Measurements from ENCODE around the gene FUT2.

Gene FUT2

GRCh38 chr19:48731452-48731851 is 35.7 kb downstream of the FUT2 start:
- no peaks in the 10 kb centered on the region for H3K9me3 ChIP-seq (ENCODE audit: control insufficient read depth in 2 of 2, low read length in 2 of 2)
- H3K36me3 ChIP-seq (ENCODE audit: control insufficient read depth in 2 of 2, insufficient read depth in 2 of 2, low read length in 2 of 2), result peaks cover 0 to 2% of the 10 kb centered on the region in 2 donors
- H3K9ac ChIP-seq (ENCODE audit: low read length in 2 of 2), result no peak overlapping the region
- H3K4me3 ChIP-seq (ENCODE audit: low read length in 2 of 2), result no peak overlapping the region
- H3K27ac ChIP-seq (ENCODE audit: low read length), result no peak overlapping the region
- peaks cover 3 to 13% of the 10 kb centered on the region in 2 donors for H3K27me3 ChIP-seq (ENCODE audit: control insufficient read depth in 1 of 2, insufficient read depth in 2 of 2, low read length in 2 of 2)
- H3K4me1 ChIP-seq (ENCODE audit: control insufficient read depth, insufficient read depth, low read length), result peaks cover 4% of the 10 kb centered on the region

GRCh38 chr19:48734625-48735024 is 38.9 kb downstream of the FUT2 start:
- Histone ChIP-seq H3K4me1 (ENCODE audit: control insufficient read depth, insufficient read depth, low read length) (peaks cover 12% of the 10 kb centered on the region), H3K36me3 (ENCODE audit: control insufficient read depth in 2 of 2, insufficient read depth in 2 of 2, low read length in 2 of 2) (no peaks in the 10 kb centered on the region), H3K27me3 (ENCODE audit: control insufficient read depth in 1 of 2, insufficient read depth in 2 of 2, low read length in 2 of 2) (peaks cover 3 to 14% of the 10 kb centered on the region in 2 donors), H3K27ac (ENCODE audit: low read length) (no peak overlapping the region), H3K4me3 (ENCODE audit: low read length in 2 of 2) (no peak overlapping the region), H3K9me3 (ENCODE audit: control insufficient read depth in 2 of 2, low read length in 2 of 2) (no peaks in the 10 kb centered on the region), H3K9ac (ENCODE audit: low read length in 2 of 2) (no peak overlapping the region)

GRCh38 chr19:48735031-48735615 is 39.4 kb downstream of the FUT2 start:
- H3K4me1 ChIP-seq (ENCODE audit: control insufficient read depth, insufficient read depth, low read length), result peaks cover 12% of the 10 kb centered on the region
- peaks cover 3 to 18% of the 10 kb centered on the region in 2 donors for H3K27me3 ChIP-seq (ENCODE audit: control insufficient read depth in 1 of 2, insufficient read depth in 2 of 2, low read length in 2 of 2)
- H3K9me3 ChIP-seq (ENCODE audit: control insufficient read depth in 2 of 2, low read length in 2 of 2), result no peaks in the 10 kb centered on the region
- no peak overlapping the region for H3K4me3 ChIP-seq (ENCODE audit: low read length in 2 of 2)
- H3K36me3 ChIP-seq (ENCODE audit: control insufficient read depth in 2 of 2, insufficient read depth in 2 of 2, low read length in 2 of 2), result no peaks in the 10 kb centered on the region
- no peak overlapping the region for H3K9ac ChIP-seq (ENCODE audit: low read length in 2 of 2)
- H3K27ac ChIP-seq (ENCODE audit: low read length), result no peak overlapping the region

GRCh38 chr19:48737360-48737998 is 41.7 kb downstream of the FUT2 start:
- Histone ChIP-seq H3K36me3 (ENCODE audit: control insufficient read depth in 2 of 2, insufficient read depth in 2 of 2, low read length in 2 of 2) (no peaks in the 10 kb centered on the region), H3K4me3 (ENCODE audit: low read length in 2 of 2) (no peak overlapping the region), H3K27ac (ENCODE audit: low read length) (no peak overlapping the region), H3K27me3 (ENCODE audit: control insufficient read depth in 1 of 2, insufficient read depth in 2 of 2, low read length in 2 of 2) (peaks cover 3 to 18% of the 10 kb centered on the region in 2 donors), H3K4me1 (ENCODE audit: control insufficient read depth, insufficient read depth, low read length) (peaks cover 16% of the 10 kb centered on the region), H3K9ac (ENCODE audit: low read length in 2 of 2) (no peak overlapping the region), H3K9me3 (ENCODE audit: control insufficient read depth in 2 of 2, low read length in 2 of 2) (no peaks in the 10 kb centered on the region)

GRCh38 chr19:48738557-48739403 is 43.0 kb downstream of the FUT2 start:
- Histone ChIP-seq H3K4me1 (ENCODE audit: control insufficient read depth, insufficient read depth, low read length) (peaks cover 16% of the 10 kb centered on the region), H3K27ac (ENCODE audit: low read length) (no peak overlapping the region), H3K4me3 (ENCODE audit: low read length in 2 of 2) (peak overlapping the region; percentile 55 to 70), H3K9ac (ENCODE audit: low read length in 2 of 2) (peak overlapping the region; percentile 13 to 45), H3K27me3 (ENCODE audit: control insufficient read depth in 1 of 2, insufficient read depth in 2 of 2, low read length in 2 of 2) (peaks cover 0 to 18% of the 10 kb centered on the region in 2 donors), H3K9me3 (ENCODE audit: control insufficient read depth in 2 of 2, low read length in 2 of 2) (no peaks in the 10 kb centered on the region), H3K36me3 (ENCODE audit: control insufficient read depth in 2 of 2, insufficient read depth in 2 of 2, low read length in 2 of 2) (no peaks in the 10 kb centered on the region)

GRCh38 chr19:48739404-48740163 is 43.8 kb downstream of the FUT2 start:
- H3K9me3 ChIP-seq (ENCODE audit: control insufficient read depth in 2 of 2, low read length in 2 of 2), result no peaks in the 10 kb centered on the region
- H3K27ac ChIP-seq (ENCODE audit: low read length), result peak overlapping the region; percentile 24
- H3K4me3 ChIP-seq (ENCODE audit: low read length in 2 of 2), result peak overlapping the region; percentile 55 to 70
- H3K36me3 ChIP-seq (ENCODE audit: control insufficient read depth in 2 of 2, insufficient read depth in 2 of 2, low read length in 2 of 2), result no peaks in the 10 kb centered on the region
- H3K27me3 ChIP-seq (ENCODE audit: control insufficient read depth in 1 of 2, insufficient read depth in 2 of 2, low read length in 2 of 2), result peaks cover 0 to 18% of the 10 kb centered on the region in 2 donors
- H3K4me1 ChIP-seq (ENCODE audit: control insufficient read depth, insufficient read depth, low read length), result peaks cover 16% of the 10 kb centered on the region
- H3K9ac ChIP-seq (ENCODE audit: low read length in 2 of 2), result peak overlapping the region; percentile 13 to 45

GRCh38 chr19:48740164-48740972 is 44.6 kb downstream of the FUT2 start, which contains the start of gene RASIP1:
TSS of gene RASIP1 (minus strand) at chr19:48740610. CDS start at chr19:48740282, 328 bp downstream.
- H3K27me3 ChIP-seq (ENCODE audit: control insufficient read depth in 1 of 2, insufficient read depth in 2 of 2, low read length in 2 of 2), result peaks cover under 1 to 12% of the 10 kb centered on the region in 2 donors
- H3K9me3 ChIP-seq (ENCODE audit: control insufficient read depth in 2 of 2, low read length in 2 of 2), result no peaks in the 10 kb centered on the region
- H3K4me1 ChIP-seq (ENCODE audit: control insufficient read depth, insufficient read depth, low read length), result peaks cover 16% of the 10 kb centered on the region
- no peaks in the 10 kb centered on the region for H3K36me3 ChIP-seq (ENCODE audit: control insufficient read depth in 2 of 2, insufficient read depth in 2 of 2, low read length in 2 of 2)
- H3K27ac ChIP-seq (ENCODE audit: low read length), result peak within 1 kb of the TSS; percentile 24
- H3K9ac ChIP-seq (ENCODE audit: low read length in 2 of 2), result peak within 1 kb of the TSS in 1 of 2 donors; percentile 13
- peak within 1 kb of the TSS; percentile 55 to 70 for H3K4me3 ChIP-seq (ENCODE audit: low read length in 2 of 2)

- H3K9ac ChIP-seq (ENCODE audit: low read length in 2 of 2), result no peak overlapping the region
- peaks cover 16% of the 10 kb centered on the region for H3K4me1 ChIP-seq (ENCODE audit: control insufficient read depth, insufficient read depth, low read length)
- no peaks in the 10 kb centered on the region for H3K36me3 ChIP-seq (ENCODE audit: control insufficient read depth in 2 of 2, insufficient read depth in 2 of 2, low read length in 2 of 2)
- H3K4me3 ChIP-seq (ENCODE audit: low read length in 2 of 2), result no peak overlapping the region
- H3K27ac ChIP-seq (ENCODE audit: low read length), result no peak overlapping the region
- peaks cover 9 to 19% of the 10 kb centered on the region in 2 donors for H3K27me3 ChIP-seq (ENCODE audit: control insufficient read depth in 1 of 2, insufficient read depth in 2 of 2, low read length in 2 of 2)
- H3K9me3 ChIP-seq (ENCODE audit: control insufficient read depth in 2 of 2, low read length in 2 of 2), result no peaks in the 10 kb centered on the region
Measured at GRCh38 chr19:48741129-48741999, 45.6 kb downstream of the FUT2 start.

GRCh38 chr19:48742096-48742495 is 46.3 kb downstream of the FUT2 start:
- no peaks in the 10 kb centered on the region for H3K36me3 ChIP-seq (ENCODE audit: control insufficient read depth in 2 of 2, insufficient read depth in 2 of 2, low read length in 2 of 2)
- H3K9ac ChIP-seq (ENCODE audit: low read length in 2 of 2), result no peak overlapping the region
- H3K27me3 ChIP-seq (ENCODE audit: control insufficient read depth in 1 of 2, insufficient read depth in 2 of 2, low read length in 2 of 2), result peaks cover 15 to 26% of the 10 kb centered on the region in 2 donors
- no peaks in the 10 kb centered on the region for H3K9me3 ChIP-seq (ENCODE audit: control insufficient read depth in 2 of 2, low read length in 2 of 2)
- H3K27ac ChIP-seq (ENCODE audit: low read length), result no peak overlapping the region
- H3K4me1 ChIP-seq (ENCODE audit: control insufficient read depth, insufficient read depth, low read length), result peaks cover 16% of the 10 kb centered on the region
- H3K4me3 ChIP-seq (ENCODE audit: low read length in 2 of 2), result no peak overlapping the region

Measured in stomach smooth muscle (tissue), 2 donors.